C1 segment of cervical spinal cord (tissue), 14 donors: ENCODE data around the gene LSM12.

Source experiments
- DNase-seq, 14 donors: peaks; one replicate each; lab custom pipeline; 2025; lab: John Stamatoyannopoulos, UW

Gene LSM12

GRCh38 chr17:43987131-43988021, 79.1 kb downstream of the LSM12 start:
- DNase-seq = no peak

- no peak for DNase-seq
Measured at GRCh38 chr17:43986225-43986981, 80.1 kb downstream of the LSM12 start.

GRCh38 chr17:43984521-43984920, 82.0 kb downstream of the LSM12 start:
- no peak for DNase-seq
